Tongue (tissue), 3 donors: ENCODE data around the gene PRKAG1. TPM values are rescaled to one million over a fixed set of nuclear protein-coding genes. Genes with fewer than 3 reads are reported as not detected.

ENCODE experiments used
- DNase-seq: peaks from one replicate; pipeline ENCODE4 v3.0.0-alpha.2; 2015
- small RNA-seq: library from RNA; depleted of rRNA; stranded (forward); fragments of <200 nt; gene quantifications from one replicate; pipeline ENCODE3, GENCODE V24; 2014; ENCODE audit warnings: low replicate concordance
- total RNA-seq: library from RNA; depleted of rRNA; stranded (reverse); fragments of >200 nt; gene quantifications from one replicate; pipeline ENCODE4 v1.2.3, GENCODE V29; 2014

The PRKAG1 gene
- total RNA-seq, 1 donor from 2014 or later: 31.8 TPM

- no peak for DNase-seq
These were observed 52.2 kb downstream of the PRKAG1 start for GRCh38 chr12:48966177-48966895.

- no peak for DNase-seq
These were observed 53.2 kb downstream of the PRKAG1 start for GRCh38 chr12:48965298-48965838.

GRCh38 chr12:48961801-48962200 is 56.8 kb downstream of the PRKAG1 start:
- DNase-seq: no peak

- no peak for DNase-seq
These were observed 57.2 kb downstream of the PRKAG1 start for GRCh38 chr12:48961331-48961730.

- DNase-seq: no peak
These were observed 57.7 kb downstream of the PRKAG1 start for GRCh38 chr12:48960834-48961233.

- no peak for DNase-seq
These were observed 60.6 kb downstream of the PRKAG1 start for GRCh38 chr12:48958049-48958388.

GRCh38 chr12:48957141-48958048 is 61.2 kb downstream of the PRKAG1 start, which contains the start of gene ARF3:
Gene ARF3, minus strand, starts transcription at chr12:48957487. Its CDS starts 16,392 bp downstream, at chr12:48941095.
- peak; percentile 98 for DNase-seq

- peak; percentile 97 for DNase-seq
These were observed 62.1 kb downstream of the PRKAG1 start for GRCh38 chr12:48956279-48957140.

- DNase-seq: no peak
These were observed 63.6 kb downstream of the PRKAG1 start for GRCh38 chr12:48954841-48955501.

GRCh38 chr12:48954061-48954460 is 64.5 kb downstream of the PRKAG1 start:
- DNase-seq: no peak

- no peak for DNase-seq
These were observed 65.9 kb downstream of the PRKAG1 start for GRCh38 chr12:48952691-48953090.

Small RNAs within 50 kb of the gene (small RNA-seq; reads per million reads assigned to genes)
- gene RNU6-940P: not detected

Other genes with a start within 250 kb of the PRKAG1 start
- gene ADCY6, start 229.7 kb downstream of the PRKAG1 start, total RNA-seq: 45.7 TPM
- 9.6 TPM for gene CACNB3, start 200.3 kb downstream of the PRKAG1 start, total RNA-seq
- 87.7 TPM for gene DDX23, start 166.6 kb downstream of the PRKAG1 start, total RNA-seq
- gene RND1, start 152.9 kb downstream of the PRKAG1 start, total RNA-seq: 2.9 TPM
- gene FKBP11, start 93.3 kb downstream of the PRKAG1 start, total RNA-seq: 8.3 TPM
- 28.9 TPM for gene ARF3, start 61.3 kb downstream of the PRKAG1 start, total RNA-seq
- 0.21 TPM for gene WNT10B, start 47.0 kb downstream of the PRKAG1 start, total RNA-seq
- not detected for gene WNT1, start 40.5 kb downstream of the PRKAG1 start, total RNA-seq
- gene DDN, start 19.4 kb downstream of the PRKAG1 start, total RNA-seq: 2.4 TPM
- 42.5 TPM for gene KMT2D, start 42.0 kb upstream of the PRKAG1 start, total RNA-seq
- 0.31 TPM for gene RHEBL1, start 51.2 kb upstream of the PRKAG1 start, total RNA-seq
- gene DHH, start 76.0 kb upstream of the PRKAG1 start, total RNA-seq: 9.0 TPM
- 39.8 TPM for gene LMBR1L, start 92.1 kb upstream of the PRKAG1 start, total RNA-seq
- gene TUBA1B, start 112.6 kb upstream of the PRKAG1 start, total RNA-seq: 509 TPM
- 491 TPM for gene TUBA1A, start 170.3 kb upstream of the PRKAG1 start, total RNA-seq
- 78.3 TPM for gene TUBA1C, start 246.3 kb upstream of the PRKAG1 start, total RNA-seq